DND-41 (cell line): ENCODE measurements around the gene NTM.
"Not testable (repeated sequence)": the region's sequence is repeated elsewhere in the genome, so short reads cannot be mapped to it uniquely, and the experiment has no call there.

Experiments
- ATAC-seq: fragments of 200-7000 bp; cut with Tn5 transposase; 3 replicates; pipeline ENCODE4 v1.9.1; 2021; ENCODE audit warnings: low read depth; ENCODE audit not compliant: insufficient read depth
- DNase-seq: peaks from one replicate; pipeline ENCODE4 v3.0.0-alpha.2; 2020
- H2AFZ ChIP-seq: 2 replicates; pipeline ENCODE4 v1.6.0; 2012; ENCODE audit warnings: low read depth, low read length
- H3K27ac ChIP-seq: 2 replicates; pipeline ENCODE4 v1.5.1; 2012; ENCODE audit warnings: low read length, inconsistent platforms
- H3K27me3 ChIP-seq: fragments of 200-600 bp; sonication (generic); 2 replicates; pipeline ENCODE4 v1.6.0; 2012; ENCODE audit warnings: low read length, mild to moderate bottlenecking, inconsistent platforms; ENCODE audit not compliant: insufficient read depth, poor library complexity
- H3K36me3 ChIP-seq: 2 replicates; pipeline ENCODE4 v1.5.1; 2012; ENCODE audit warnings: low read length, inconsistent platforms; ENCODE audit not compliant: insufficient read depth
- H3K4me1 ChIP-seq: 2 replicates; pipeline ENCODE4 v1.5.1; 2012; ENCODE audit warnings: mild to moderate bottlenecking, low read length; ENCODE audit not compliant: insufficient read depth
- H3K4me2 ChIP-seq: 2 replicates; pipeline ENCODE4 v1.6.0; 2012; ENCODE audit warnings: mild to moderate bottlenecking, moderate library complexity, low read length, inconsistent platforms; ENCODE audit not compliant: insufficient read depth
- H3K4me3 ChIP-seq, 2 experiments: fragments of 200-600 bp in 1 of 2; shearing (Covaris generic) in 1 of 2; 2 replicates each; pipeline ENCODE4 v1.5.1; 2012 to 2016; ENCODE audit warnings: inconsistent platforms in 2 of 2, low read length in 2 of 2, mild to moderate bottlenecking in 2 of 2, low read depth in 1 of 2, moderate library complexity in 1 of 2
- H3K79me2 ChIP-seq: 2 replicates; pipeline ENCODE4 v1.6.0; 2012; ENCODE audit warnings: low read length, inconsistent platforms; ENCODE audit not compliant: insufficient read depth
- H3K9ac ChIP-seq: 2 replicates; pipeline ENCODE4 v1.6.0; 2012; ENCODE audit warnings: low read depth, mild to moderate bottlenecking, inconsistent platforms, low read length, moderate library complexity
- H3K9me3 ChIP-seq: 2 replicates; pipeline ENCODE4 v1.5.1; 2012; ENCODE audit warnings: low read length, moderate library complexity, mild to moderate bottlenecking, inconsistent platforms; ENCODE audit not compliant: insufficient read depth, severe bottlenecking
- H4K20me1 ChIP-seq: 2 replicates; pipeline ENCODE4 v1.6.0; 2012; ENCODE audit warnings: low read length; ENCODE audit not compliant: insufficient read depth
- EZH2 ChIP-seq: IDR thresholded peaks from 3 replicates; pipeline ENCODE4 v1.6.1; 2012; ENCODE audit warnings: borderline replicate concordance, low read depth, mild to moderate bottlenecking, moderate library complexity, low read length, inconsistent platforms; ENCODE audit not compliant: severe bottlenecking
- TF ChIP-seq, protein P1 (sequence below): IDR thresholded peaks from 2 replicates; pipeline ENCODE4 v1.5.1; 2012; ENCODE audit warnings: borderline replicate concordance, low read length, moderate library complexity, mild to moderate bottlenecking; ENCODE audit not compliant: poor library complexity, severe bottlenecking; ENCODE audit errors: extremely low read depth

NTM gene

DNA sequence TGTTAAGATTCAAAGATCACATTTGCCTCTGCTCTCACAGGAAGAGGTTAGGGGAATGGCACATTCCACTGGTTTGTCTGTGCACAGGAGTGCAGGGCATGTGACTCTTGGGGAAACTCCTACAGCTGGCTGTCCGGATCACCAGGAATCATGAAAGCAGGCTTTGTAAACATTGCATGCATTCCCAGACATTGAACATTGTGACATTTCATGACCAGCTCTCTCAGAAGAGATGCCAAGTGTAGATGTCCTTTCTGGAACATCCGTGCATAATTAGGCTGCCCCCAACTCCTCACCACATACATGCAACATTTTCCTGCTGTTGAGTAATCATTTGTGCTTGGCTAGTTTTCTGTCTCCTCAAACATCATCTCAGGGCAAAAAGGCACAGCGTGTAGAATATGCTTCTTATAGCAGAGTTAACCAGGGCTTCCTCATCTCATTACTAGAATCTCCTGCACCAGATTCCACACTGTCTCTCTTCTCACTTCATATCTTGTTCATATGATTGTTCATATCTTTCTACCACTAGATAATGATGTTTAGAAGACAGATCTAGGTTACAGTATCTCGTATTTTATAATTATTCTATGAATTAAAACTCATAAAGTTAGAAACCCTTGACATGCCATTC, 694.7 kb downstream of the NTM start:
- no peak overlapping the region for H3K9ac ChIP-seq
- TF ChIP-seq, protein P1, sequence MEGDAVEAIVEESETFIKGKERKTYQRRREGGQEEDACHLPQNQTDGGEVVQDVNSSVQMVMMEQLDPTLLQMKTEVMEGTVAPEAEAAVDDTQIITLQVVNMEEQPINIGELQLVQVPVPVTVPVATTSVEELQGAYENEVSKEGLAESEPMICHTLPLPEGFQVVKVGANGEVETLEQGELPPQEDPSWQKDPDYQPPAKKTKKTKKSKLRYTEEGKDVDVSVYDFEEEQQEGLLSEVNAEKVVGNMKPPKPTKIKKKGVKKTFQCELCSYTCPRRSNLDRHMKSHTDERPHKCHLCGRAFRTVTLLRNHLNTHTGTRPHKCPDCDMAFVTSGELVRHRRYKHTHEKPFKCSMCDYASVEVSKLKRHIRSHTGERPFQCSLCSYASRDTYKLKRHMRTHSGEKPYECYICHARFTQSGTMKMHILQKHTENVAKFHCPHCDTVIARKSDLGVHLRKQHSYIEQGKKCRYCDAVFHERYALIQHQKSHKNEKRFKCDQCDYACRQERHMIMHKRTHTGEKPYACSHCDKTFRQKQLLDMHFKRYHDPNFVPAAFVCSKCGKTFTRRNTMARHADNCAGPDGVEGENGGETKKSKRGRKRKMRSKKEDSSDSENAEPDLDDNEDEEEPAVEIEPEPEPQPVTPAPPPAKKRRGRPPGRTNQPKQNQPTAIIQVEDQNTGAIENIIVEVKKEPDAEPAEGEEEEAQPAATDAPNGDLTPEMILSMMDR: no peak
- TF ChIP-seq EZH2: no peak
- ATAC-seq (no peak), DNase-seq (no peak)
- no peak overlapping the region for H2AFZ ChIP-seq
- H3K27me3 ChIP-seq: peaks cover 6% of the 10 kb centered on the region
- no peaks in the 10 kb centered on the region for H4K20me1 ChIP-seq
- H3K4me2 ChIP-seq: no peak overlapping the region
- no peak overlapping the region for H3K4me3 ChIP-seq
- no peaks in the 10 kb centered on the region for H3K36me3 ChIP-seq
- no peak overlapping the region for H3K27ac ChIP-seq
- H3K79me2 ChIP-seq: no peaks in the 10 kb centered on the region
- H3K4me1 ChIP-seq: no peaks in the 10 kb centered on the region
- H3K9me3 ChIP-seq: peaks cover 5% of the 10 kb centered on the region

DNA sequence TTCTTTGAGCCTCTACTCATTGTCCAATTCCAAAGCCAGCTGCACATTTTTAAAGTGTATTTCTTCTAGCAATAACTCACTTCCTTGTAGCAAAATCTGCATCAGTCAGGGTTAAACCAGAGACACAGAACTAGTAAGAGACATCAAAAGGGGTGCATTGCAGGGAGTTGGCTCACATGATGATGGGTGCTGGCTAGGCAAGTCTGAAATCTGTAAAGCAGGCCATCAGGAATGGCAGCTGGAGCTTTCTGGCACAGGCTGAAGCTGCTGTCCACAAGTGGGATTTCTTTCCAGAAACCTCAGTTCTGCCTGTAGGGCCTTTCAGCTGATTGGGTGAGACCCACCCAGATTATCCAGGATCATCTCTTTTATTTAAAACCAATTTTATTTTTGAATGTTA, 698.1 kb downstream of the NTM start:
- H3K36me3 ChIP-seq: no peaks in the 10 kb centered on the region
- H3K9me3 ChIP-seq: peaks cover 7% of the 10 kb centered on the region
- no peak for ATAC-seq
- no peak overlapping the region for H3K27ac ChIP-seq
- H4K20me1 ChIP-seq: no peaks in the 10 kb centered on the region
- H3K4me3 ChIP-seq: no peak overlapping the region
- H3K27me3 ChIP-seq: peaks cover 5% of the 10 kb centered on the region
- no peaks in the 10 kb centered on the region for H3K4me1 ChIP-seq
- no peak overlapping the region for H3K9ac ChIP-seq
- H3K79me2 ChIP-seq: no peaks in the 10 kb centered on the region
- TF ChIP-seq EZH2: no peak
- TF ChIP-seq, protein P1: no peak
- no peak for DNase-seq
- no peak overlapping the region for H3K4me2 ChIP-seq
- no peak overlapping the region for H2AFZ ChIP-seq

DNA sequence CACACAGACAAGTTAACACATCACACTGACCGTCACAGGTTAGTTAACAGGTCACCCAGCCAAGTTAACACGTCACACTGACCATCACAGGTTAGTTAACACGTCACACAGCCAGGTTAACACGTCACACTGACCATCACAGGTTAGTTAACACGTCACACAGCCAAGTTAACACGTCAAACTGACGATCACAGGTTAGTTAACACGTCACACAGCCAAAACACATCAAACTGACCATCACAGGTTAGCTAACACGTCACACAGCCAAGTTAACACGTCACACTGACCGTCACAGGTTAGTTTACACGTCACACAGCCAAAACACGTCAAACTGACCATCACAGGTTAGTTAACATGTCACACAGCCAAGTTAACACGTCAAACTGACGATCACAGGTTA, 699.2 kb downstream of the NTM start:
- not testable (repeated sequence) for H3K36me3 ChIP-seq, H3K9ac ChIP-seq, H4K20me1 ChIP-seq, DNase-seq, H3K27me3 ChIP-seq, H3K27ac ChIP-seq, H3K9me3 ChIP-seq, H3K79me2 ChIP-seq, H3K4me1 ChIP-seq, H3K4me3 ChIP-seq, H3K4me2 ChIP-seq, H2AFZ ChIP-seq, ATAC-seq

DNA sequence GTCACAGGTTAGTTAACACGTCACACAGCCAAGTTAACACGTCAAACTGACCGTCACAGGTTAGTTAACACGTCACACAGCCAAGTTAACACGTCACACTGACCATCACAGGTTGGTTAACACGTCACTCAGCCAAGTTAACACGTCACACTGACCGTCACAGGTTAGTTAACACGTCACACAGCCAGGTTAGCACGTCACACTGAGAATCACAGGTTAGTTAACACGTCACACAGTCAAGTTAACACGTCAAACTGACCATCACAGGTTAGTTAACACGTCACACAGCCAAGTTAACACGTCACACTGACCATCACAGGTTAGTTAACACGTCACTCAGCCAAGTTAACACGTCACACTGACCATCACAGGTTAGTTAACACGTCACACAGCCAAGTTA, 700.5 kb downstream of the NTM start:
- not testable (repeated sequence) for H3K36me3 ChIP-seq, H3K9me3 ChIP-seq, H3K4me1 ChIP-seq, H3K27me3 ChIP-seq, H3K27ac ChIP-seq, H2AFZ ChIP-seq, H3K79me2 ChIP-seq, ATAC-seq, H3K9ac ChIP-seq, H3K4me3 ChIP-seq, H3K4me2 ChIP-seq, DNase-seq, H4K20me1 ChIP-seq
